Vagina (tissue), 2 donors: Measurements from ENCODE around the gene PKD1L1.

Experiments used
- POLR2A ChIP-seq, 2 donors: fragments of 450-650 bp; IDR thresholded peaks; one replicate each; pipeline ENCODE4 v1.6.1; 2017; ENCODE audit warnings: antibody characterized with exemption in 2 of 2, mild to moderate bottlenecking in 2 of 2, moderate library complexity in 2 of 2
- POLR2AphosphoS5 ChIP-seq, 2 donors: sonication (generic); formaldehyde crosslinking; IDR thresholded peaks; one replicate each; pipeline ENCODE4 v1.9.0; 2017; ENCODE audit warnings: antibody characterized with exemption in 2 of 2, mild to moderate bottlenecking in 2 of 2, low read depth in 1 of 2; ENCODE audit not compliant: insufficient read depth in 1 of 2
- TF ChIP-seq, protein P1 (sequence below), 3 experiments: fragments of 450-650 bp in 2 of 3; fragments of 200-600 bp in 1 of 3; sonication (generic) in 1 of 3; IDR thresholded peaks; one replicate each; pipeline ENCODE4 v1.5.1; 2017 to 2019; ENCODE audit warnings: antibody characterized with exemption in 3 of 3, mild to moderate bottlenecking in 2 of 3, moderate library complexity in 2 of 3

DNA sequence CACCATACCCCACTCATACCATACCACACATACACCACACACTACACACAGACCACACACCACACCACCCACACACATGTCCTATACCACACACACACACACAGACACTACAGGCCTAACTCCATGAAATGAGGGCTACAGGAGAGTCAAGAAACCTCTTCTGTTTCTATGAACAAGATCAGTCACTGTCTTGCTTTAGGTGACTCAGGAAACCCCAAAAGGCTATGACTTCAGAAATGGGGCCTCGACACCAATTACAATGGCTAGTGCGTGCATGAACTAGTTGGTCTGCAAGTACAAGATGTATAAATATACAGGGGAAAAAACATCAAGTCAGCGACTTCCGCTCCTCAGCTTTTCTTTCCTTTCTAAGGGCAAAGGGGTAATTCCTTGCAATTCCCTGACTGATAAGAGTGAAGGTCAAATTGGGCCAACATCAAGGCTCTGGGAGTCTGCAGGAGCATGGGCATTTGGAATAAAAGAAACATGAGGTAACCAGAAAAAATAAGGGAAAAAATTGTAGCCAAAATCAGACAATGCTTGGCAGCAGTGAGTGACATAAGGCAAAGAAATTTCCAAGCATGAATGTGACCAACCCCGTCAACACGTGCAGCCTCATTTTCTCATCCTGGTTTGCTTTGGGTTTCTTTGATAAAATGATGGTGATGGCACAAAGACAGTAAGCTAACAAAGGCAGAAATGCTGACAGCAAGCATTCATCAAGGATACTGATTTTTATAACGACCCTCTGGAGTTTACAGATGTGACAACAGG is 1.5 kb downstream of the PKD1L1 start:
- TF ChIP-seq, protein P1, sequence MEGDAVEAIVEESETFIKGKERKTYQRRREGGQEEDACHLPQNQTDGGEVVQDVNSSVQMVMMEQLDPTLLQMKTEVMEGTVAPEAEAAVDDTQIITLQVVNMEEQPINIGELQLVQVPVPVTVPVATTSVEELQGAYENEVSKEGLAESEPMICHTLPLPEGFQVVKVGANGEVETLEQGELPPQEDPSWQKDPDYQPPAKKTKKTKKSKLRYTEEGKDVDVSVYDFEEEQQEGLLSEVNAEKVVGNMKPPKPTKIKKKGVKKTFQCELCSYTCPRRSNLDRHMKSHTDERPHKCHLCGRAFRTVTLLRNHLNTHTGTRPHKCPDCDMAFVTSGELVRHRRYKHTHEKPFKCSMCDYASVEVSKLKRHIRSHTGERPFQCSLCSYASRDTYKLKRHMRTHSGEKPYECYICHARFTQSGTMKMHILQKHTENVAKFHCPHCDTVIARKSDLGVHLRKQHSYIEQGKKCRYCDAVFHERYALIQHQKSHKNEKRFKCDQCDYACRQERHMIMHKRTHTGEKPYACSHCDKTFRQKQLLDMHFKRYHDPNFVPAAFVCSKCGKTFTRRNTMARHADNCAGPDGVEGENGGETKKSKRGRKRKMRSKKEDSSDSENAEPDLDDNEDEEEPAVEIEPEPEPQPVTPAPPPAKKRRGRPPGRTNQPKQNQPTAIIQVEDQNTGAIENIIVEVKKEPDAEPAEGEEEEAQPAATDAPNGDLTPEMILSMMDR (IDR thresholded peaks at IDR 0.05) = no peak
- TF ChIP-seq POLR2A (IDR thresholded peaks at IDR 0.05) (no peak), POLR2AphosphoS5 (IDR thresholded peaks at IDR 0.05; ENCODE audit: insufficient read depth in 1 of 2, low read depth in 1 of 2) (no peak)
